Stimulated activated CD4-positive, alpha-beta T cell treated with anti-CD3 and anti-CD28 coated beads, Interleukin-4, amount 100 ng/mL, for 48 hours (primary cell): ENCODE data around the gene ZMYND8.
"Not testable (repeated sequence)": the region's sequence is repeated elsewhere in the genome, so short reads cannot be mapped to it uniquely, and the experiment has no call there.

ENCODE experiments used
- DNase-seq, 2 donors: peaks; one replicate each; pipeline ENCODE4 v3.0.0-alpha.2; 2020; ENCODE audit warnings: low read depth in 2 of 2

The ZMYND8 gene

DNA sequence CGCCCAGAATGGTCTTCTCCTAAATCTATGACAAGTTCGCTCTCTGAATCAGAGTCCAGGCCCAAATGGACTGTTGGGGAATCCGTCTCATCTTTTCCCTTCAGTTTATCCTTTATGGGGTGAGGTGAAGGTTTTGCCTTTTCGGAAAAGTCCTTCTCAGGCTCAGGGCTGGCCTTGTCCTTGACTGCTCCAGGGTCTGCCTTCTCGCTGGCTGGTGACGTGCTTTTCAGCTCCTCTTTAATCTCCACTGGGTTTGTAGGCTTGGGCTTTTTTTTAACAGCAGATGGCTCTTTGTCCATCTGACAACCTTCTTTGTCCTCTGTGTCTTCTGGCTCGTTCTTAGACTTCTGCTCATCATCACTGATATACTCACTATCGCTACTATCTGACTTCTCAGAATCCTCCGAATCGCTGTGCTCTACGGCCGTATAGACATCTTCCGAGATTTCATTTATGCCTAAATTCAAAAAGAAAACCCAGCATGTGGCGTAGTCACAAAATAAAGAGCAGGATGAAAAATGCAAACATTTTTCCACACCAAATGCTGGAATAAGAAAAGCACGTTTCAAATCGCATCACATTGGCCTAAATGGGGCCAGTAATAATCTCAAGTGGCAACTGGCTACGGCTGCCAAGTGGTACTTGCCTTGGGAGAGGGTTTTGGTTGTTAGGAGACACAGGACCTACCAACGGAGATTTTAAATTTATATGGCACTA lies 110.3 kb downstream of the ZMYND8 start:
- no peak for DNase-seq

DNA sequence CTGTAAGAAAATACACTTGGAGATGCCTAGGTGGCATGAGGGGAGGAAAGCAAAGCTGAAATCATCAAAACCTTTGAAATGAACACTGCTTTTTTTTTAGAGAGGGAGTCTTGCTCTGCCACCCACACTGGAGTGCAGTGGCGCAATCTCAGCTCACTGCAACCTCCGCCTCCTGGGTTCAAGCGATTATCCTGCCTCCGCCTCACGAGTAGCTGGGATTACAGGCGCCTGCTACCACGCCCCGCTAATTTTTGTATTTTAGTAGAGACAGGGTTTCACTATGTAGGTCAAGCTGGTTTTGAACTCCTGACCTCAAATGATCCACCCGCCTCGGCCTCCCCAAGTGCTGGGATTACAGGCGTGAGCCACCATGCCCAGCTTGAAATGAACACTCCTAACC lies 111.3 kb downstream of the ZMYND8 start:
- not testable (repeated sequence) for DNase-seq

DNA sequence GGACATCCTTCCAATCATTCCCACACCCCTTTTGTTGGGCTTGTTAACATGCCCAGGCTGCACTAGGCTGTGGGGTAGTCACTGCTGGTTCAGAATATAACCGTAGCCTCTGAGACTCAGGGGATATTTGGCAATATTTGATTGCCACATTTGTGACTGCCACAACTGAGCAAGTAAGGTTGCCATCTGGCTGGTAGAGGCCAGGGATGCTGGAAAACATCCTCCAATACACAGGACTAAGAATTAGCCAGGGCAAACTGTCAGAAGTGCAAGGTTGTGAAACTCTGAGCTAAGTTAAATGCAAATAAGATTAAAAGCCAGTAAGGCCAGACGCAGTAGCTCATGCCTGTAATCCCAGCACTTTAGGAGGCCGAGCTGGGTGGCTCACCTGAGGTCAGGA lies 112.0 kb downstream of the ZMYND8 start:
- DNase-seq = no peak

DNA sequence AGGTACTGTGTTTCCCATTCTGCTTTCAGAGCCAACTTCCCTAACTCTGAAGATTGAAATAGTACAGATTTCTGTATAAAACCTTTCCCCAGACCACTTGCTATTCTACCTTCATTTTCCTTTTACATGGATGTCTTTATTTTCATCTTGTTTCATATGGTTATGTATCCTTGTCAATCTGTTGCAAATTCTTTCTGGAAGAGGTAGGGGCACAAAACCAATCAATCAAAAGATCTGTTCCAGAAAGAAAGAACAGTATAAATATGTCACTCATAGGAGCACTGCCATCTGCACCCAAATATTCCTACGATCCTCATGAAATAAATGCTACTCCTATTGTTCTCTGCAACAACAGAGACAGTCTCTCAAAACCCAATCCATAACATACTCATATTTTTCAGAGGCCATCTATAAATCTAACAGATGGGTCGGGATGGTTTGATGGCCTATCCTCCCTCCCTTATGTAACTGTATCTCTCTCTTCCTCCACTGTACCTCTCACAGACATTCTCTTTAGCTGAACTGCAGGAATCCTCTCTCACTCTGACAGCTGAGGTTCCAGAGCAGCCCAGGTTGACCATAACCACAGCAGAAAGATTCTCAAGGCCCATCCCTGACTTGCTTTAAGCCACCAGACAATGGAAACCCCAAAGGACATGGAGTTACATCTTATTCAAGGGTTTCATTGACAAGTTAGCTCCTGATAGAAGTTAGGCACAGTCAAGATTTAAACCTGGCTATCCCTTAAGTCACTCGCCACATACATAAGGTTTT lies 112.8 kb downstream of the ZMYND8 start:
- DNase-seq = no peak

DNA sequence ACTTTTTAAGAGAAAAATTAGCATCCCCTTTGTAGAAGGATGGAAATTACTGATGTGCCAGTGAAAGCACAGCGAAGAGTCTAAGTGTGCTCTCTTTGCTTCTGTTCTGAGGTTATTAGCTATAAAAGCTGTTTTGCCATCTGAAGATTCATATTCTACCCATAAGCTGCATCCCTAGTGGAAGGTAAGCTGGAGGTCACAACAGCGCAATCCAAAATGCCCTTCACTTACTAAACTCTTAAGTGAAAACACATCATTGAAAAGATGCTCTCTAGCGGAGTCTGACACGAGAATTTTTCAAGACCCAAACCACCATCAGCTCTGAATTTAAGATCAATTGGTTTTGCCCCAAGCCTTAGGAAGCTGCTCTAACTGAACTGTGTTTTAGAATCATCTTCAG lies 113.5 kb downstream of the ZMYND8 start:
- no peak for DNase-seq

DNA sequence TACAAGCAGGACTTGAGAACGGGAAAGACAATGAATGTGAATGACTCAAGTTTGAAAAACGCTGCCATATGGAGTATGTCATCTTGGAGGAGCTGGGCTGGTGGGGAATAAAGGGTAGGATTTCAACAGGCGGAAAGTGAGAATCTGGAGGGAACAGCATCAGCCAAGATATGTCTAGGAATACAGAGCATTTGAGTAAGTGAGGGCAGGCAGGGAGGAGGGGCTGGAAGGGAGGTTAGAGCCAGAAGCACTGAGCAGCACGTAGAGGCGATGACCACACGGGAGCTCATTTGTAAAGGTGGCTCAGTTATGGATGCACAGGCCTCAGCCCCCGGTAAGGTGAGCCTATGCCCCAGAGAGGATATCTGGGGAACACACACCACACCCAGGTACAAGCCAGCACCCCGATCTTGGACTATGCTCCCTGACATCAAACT lies 115.1 kb downstream of the ZMYND8 start:
- no peak for DNase-seq

DNA sequence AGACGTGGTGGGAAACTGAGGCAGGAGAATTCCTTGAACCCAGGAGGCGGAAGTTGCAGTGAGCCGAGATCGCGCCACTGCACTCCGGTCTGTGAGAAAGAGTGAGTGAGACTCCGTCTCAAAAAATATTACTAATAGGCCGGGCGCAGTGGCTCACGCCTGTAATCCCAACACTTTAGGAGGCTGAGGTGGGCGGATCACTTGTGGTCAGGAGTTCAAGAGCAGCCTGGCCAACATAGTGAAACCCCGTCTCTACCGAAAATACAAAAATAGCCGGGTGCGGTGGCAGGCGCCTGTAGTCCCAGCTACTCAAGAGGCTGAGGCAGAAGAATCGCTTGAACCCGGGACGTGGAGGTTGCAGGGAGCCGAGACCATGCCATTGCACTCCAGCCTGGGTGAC lies 116.4 kb downstream of the ZMYND8 start:
- not testable (repeated sequence) for DNase-seq

DNA sequence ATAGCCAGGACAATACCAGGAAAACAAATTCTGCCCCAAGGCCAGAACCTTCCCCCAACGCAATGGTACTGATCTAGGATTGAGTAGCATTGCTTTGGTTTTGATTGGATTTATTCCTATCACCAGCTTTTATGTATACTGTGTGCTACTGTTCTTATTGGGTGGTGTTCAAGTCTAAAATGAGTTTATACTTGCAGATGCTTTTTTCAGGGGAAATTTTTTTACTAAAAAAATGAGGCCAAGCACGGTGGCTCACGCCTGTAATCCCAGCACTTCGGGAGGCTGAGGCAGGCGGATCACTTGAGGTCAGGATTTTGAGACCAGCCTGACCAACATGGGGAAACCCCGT lies 116.8 kb downstream of the ZMYND8 start:
- DNase-seq = no peak

DNA sequence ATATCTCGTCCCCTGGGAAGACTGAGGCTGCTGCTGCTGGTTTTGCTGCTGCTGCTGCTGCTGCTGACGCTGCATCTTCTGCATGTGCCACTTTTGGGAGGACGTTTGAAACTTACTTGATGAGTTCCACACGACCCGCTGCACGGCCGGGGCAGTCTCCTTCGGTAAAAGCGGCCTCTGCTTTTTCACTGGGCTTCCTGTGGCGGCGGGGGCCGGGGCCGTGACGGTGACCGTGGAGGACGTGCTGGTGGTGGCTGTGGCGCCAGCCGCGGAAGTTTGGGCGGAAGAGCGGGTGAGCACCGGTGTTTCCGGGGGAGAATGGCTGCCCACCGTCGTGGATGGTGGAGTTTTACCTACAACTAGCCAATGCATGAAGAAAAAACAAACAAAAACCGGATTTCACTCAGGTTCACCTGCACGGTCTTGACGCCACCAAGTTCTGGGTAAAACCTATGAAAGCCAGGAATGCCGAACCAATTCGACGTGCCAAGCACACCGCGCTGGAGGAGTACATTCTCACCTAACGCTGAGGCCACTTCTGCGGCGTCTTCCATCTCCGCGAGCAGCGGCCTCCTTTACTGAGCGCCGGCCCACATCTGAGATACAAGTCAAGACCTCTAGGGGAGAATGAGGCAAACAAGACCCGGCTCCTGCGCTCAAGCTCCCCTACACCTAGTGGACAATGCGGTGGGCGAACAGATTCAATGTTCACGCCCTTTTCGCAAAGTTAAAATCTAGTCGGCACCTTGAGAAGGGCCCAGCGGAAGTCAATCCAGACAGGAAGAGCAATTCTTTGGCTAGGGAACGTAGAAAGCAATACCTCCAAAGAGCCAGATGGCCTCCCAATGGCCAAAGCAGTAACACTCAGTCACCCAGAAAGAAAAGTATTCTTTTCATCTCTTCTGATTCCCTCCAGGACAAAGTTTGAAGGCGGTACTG lies 117.5 kb downstream of the ZMYND8 start:
- no peak for DNase-seq

DNA sequence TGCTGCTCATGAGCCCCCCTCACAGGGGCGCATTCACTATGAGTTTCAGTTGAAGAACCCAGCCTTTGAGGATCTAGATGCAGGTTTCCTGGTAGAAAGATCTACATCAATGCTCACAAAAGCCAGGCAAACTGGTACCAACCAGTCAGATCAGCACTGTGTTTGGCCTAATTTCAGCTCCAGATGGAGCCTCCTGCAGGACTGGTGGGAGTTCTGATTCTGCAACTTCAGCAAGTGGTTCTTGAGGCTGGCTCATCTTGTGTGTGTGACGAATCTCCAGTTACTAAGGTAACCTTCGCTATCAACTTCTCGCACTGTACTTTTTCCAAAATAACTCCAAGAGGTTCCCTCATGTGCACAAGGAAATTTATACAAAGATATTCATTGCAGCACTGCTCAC lies 118.8 kb downstream of the ZMYND8 start:
- no peak for DNase-seq

DNA sequence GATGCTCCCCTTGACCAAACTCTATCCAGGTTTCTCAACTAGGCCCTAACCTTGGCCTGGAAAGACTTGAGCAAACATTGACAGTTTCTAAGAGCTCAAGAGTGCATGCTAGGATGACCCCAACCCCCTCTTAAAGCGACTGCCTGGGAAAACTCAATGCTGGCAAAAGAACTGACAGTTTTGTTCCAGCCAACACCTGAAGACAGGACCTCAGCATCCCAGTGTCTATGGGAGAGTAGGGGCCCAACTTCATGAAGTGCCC lies 119.9 kb downstream of the ZMYND8 start:
- DNase-seq = no peak

DNA sequence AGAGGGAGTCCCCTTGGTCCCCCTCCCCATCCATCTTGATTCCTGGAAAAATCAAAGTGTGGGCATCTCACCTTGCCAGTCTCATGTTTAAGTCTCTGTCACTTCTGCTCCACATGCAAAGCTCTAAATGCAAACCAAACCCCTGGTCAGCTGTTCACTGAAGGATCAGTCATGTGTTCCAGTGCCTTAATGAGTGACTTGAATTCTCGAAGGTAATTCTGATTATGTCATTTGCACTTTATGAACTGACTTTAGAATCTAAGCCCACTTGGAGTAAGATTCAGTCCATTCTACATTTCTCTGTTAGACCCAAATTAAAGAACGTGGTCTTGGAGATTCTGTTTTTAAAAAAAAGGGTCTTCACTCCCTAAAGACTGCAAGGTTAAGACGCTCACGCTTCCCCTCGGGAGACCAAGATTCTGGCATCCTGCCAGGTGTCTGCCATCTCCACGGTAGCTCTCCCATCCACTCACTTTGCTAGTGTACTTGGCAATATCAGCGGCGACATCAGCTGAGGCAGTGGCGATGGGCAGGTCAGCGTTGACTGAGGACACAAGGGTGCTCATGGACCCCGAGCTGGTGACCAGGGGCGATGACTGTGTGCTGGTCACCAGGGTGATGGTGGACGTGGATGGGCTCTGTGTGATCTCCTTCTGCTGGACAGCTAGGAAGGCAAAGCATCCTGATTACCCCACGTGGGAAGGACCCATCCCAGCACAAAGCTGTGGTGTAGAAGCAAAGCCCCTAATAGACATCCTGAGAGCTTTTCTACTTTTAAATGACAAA lies 120.5 kb downstream of the ZMYND8 start:
- no peak for DNase-seq

DNA sequence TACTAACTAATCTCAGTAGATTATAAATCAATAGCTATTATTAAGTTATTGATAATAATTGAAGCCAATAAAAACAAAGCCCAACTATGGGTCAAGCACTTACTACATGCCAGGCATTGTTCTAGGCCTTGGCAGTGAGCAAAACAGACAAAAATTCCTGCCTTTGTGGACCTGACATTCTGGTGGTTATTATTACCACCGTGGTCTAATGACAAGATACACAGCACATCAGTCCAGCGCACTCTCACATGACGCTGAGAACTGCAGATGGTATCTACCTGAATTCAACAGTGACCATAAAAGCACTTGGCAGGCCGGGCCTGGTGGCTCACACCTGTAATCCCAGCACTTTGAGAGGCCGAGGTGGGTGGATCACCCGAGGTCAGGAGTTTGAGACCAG lies 121.4 kb downstream of the ZMYND8 start:
- no peak for DNase-seq

DNA sequence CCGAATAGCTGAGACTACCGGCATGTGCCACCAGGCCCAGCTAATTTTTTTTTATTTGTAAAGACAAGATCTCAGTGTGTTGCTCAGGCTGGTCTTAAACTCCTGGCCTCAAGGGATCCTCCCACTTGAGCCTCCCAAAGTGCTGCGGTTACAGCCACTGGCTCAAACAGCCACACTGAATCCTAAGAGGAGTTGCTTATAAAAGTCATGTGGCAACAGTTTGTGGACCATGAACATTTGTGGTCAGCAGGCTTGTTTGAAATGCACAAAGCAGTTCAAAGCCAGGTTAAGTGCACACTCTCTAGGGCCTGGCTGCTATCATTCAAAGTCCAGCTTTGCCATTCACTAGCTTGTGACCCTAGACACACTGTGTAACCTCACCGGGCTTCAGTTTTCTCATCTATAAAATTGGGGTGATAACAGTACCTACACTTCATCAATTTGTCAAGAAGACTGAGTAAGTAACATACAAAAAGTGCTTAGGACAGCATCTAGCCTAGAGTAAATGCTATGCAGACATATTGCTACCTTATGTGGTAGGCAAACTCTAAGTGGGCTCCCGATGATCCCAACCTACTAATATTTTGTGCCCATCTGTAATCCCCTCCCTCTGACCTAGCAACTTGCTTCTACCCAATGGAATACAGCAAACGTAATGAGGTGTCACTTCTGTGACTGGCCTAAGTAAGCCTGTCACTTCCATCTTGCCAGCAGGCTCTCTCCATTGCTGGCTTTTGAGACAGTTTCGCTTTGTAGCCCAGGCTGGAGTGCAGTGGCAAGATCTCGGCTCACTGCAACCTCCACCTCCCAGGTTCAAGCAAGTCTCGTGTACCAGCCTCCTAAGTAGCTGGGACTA lies 122.9 kb downstream of the ZMYND8 start:
- no peak for DNase-seq

DNA sequence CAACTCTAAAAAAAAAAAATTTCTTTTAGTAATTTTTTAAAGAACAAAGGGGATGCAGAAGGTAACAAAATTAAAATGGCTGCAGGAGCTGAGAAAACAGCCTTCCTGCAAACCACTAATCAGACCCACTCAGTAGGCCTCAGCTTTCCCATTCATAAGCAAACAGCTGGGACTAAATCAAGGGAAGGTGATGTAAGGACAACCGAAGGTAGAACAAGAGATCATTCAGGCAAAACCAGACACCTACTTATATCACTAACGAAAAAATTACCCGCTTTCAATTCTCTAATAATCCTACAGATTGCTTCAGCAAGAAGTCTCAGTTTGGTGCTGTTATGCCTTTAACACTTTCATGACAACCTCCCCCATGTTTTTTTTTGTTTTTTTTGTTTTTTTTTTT lies 124.0 kb downstream of the ZMYND8 start:
- no peak for DNase-seq

DNA sequence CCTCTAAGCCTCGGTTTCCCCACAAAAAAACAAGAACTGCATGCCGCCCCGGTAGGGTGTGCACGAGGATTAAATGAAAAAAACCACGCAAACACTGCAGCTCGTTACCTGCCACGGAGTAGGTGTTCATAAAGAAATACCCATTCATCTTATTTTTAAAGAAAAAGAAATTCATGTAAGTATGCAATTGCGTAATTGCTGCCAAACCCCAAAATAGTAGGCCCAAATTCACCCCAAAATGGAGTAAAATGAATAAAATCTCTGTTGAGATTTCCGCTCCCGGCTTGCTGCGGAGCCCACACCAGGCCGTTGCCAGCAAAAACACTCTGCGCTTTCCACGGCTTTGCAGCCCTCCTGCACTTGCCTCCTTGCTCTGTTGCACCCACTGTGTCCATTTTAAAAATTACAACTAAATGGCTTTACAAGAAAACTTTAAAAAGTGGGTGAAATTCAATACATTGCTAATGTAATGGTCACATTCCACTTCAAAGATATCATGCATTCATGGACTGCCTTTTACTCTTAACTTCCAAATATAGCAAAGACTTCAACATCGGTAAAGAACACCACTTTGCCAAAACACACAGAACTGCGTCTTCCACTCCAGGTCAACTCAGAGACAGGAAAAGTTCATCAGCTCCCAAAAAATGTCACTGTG lies 125.0 kb downstream of the ZMYND8 start:
- DNase-seq = no peak

DNA sequence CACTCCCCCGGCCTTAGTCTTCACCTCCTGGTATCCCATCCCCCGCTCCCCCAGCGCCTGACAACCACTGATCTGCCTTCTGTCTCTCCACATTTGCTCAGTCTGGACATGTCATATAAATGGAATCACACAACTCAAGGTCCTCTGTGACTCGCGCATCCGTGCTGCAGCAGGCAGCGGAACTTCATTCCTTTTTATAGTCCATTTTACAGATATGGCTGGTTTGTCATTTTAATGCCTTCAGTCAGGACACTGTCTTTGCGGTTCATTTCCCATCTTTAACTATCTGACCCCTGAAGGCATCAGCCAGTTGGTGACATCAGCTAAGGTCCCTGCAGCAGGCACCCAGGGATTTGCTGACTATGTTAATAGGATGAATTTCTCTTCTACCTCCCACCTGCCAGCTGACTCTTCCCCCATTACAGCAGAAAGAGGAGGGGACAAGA lies 125.7 kb downstream of the ZMYND8 start:
- DNase-seq = no peak

DNA sequence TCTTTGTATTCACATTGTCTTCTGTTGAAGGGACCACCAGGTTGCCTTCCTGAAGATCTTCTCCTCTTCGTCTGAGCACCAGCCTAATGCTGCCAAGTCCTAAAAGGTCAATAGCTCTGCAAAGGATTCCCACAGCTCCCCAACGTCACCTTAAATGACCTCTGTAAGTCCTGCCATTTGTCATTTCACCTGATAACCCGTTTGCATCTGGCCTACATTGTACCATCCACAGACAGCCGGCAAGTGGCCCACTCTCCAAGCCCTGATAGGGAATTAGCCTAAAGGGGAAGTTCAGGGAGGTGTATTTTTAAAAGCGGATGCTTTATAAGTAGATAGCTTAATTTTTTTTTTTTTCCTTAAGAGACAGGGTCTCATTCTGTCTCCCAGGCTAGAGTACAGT lies 127.8 kb downstream of the ZMYND8 start:
- DNase-seq = no peak

DNA sequence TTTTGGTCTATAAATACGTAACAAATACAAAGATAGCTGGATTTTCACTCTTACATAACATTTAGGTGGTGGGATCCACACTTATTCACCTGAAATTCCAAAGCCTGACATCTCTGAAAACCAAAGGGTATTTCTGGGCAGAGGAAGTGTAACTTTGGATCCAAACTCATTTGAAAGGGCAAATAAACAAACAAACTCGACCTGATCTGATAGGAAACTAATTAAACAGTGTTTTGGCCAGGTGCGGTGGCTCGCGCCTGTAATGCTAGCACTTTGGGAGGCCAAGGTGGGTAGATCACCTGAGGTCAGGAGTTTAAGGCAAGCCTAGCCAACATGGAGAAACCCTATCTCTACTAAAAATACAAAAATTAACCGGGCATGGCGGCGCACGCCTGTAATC lies 128.9 kb downstream of the ZMYND8 start:
- no peak for DNase-seq

DNA sequence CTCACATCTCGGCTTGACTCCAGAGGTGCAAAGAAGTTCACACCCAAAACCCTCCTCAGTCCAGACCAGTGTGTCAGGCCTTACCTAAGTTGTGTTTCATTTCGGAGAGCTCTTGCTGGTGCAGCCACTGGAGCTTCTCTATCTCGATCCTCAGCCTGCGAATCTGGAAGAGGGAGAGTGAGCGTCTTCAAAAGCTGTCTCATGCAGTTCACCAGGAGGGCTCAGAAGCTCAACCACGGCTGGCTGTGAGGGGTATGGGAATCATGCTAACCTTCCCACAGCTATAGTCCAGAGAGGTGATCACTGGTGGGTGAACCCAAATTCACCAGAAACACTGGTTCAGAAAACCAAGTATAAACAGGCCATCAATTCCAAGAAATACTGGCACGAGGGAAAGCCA lies 129.4 kb downstream of the ZMYND8 start:
- no peak for DNase-seq
